Mucosa of gallbladder (tissue), 1 donor: ENCODE measurements around the gene WDR55. TPM values are rescaled to one million over a fixed set of nuclear protein-coding genes. Genes with fewer than 3 reads are reported as not detected.
"Not testable (repeated sequence)": the region's sequence is repeated elsewhere in the genome, so short reads cannot be mapped to it uniquely, and the experiment has no call there.

Experiments
- DNase-seq: peaks from one replicate; pipeline ENCODE4 v3.0.0-alpha.2; 2020; ENCODE audit warnings: low spot score
- total RNA-seq: library from RNA; stranded (reverse); gene quantifications from one replicate; pipeline ENCODE4 v1.2.1, GENCODE V29; 2021
- donor health status: DM: no; HTN: no; CAD: no.

The WDR55 gene
- total RNA-seq, 1 donor from 2014 or later = 22.1 TPM

- DNase-seq = no peak
Measured at GRCh38 chr5:140658870-140659269, 5.8 kb upstream of the WDR55 start.

- DNase-seq = not testable (repeated sequence)
Measured at GRCh38 chr5:140660371-140660770, 4.3 kb upstream of the WDR55 start.

GRCh38 chr5:140664030-140664358 is 710 bp upstream of the WDR55 start:
- no peak for DNase-seq

GRCh38 chr5:140671035-140671434 is 6.3 kb downstream of the WDR55 start:
- not testable (repeated sequence) for DNase-seq

GRCh38 chr5:140671472-140672125 is 6.9 kb downstream of the WDR55 start:
- no peak for DNase-seq

GRCh38 chr5:140672455-140673186 is 7.9 kb downstream of the WDR55 start:
- no peak for DNase-seq

- DNase-seq = no peak
Measured at GRCh38 chr5:140673187-140673976, 8.7 kb downstream of the WDR55 start, which contains the start of gene DND1. Gene DND1, minus strand, starts transcription at chr5:140673576. Its CDS starts 34 bp downstream, at chr5:140673542.

GRCh38 chr5:140674211-140674610 is 9.5 kb downstream of the WDR55 start:
- no peak for DNase-seq

GRCh38 chr5:140674629-140675028 is 9.9 kb downstream of the WDR55 start:
- DNase-seq = no peak

GRCh38 chr5:140677947-140678346 is 13.2 kb downstream of the WDR55 start:
- no peak for DNase-seq

GRCh38 chr5:140678993-140679392 is 14.3 kb downstream of the WDR55 start:
- no peak for DNase-seq

GRCh38 chr5:140690376-140690932 is 25.8 kb downstream of the WDR55 start:
- DNase-seq = no peak

- DNase-seq = peak; percentile 91
Measured at GRCh38 chr5:140690941-140691924, 26.5 kb downstream of the WDR55 start, which contains the start of the genes HARS1 and HARS2. Gene HARS1, minus strand, starts transcription at chr5:140691370. Its CDS starts 66 bp downstream, at chr5:140691304. Gene HARS2, plus strand, starts transcription at chr5:140691455. Its CDS starts 194 bp downstream, at chr5:140691649.

GRCh38 chr5:140694276-140694675 is 29.6 kb downstream of the WDR55 start:
- no peak for DNase-seq

- DNase-seq = no peak
Measured at GRCh38 chr5:140696891-140697492, 32.3 kb downstream of the WDR55 start.

- DNase-seq = peak; percentile 98
Measured at GRCh38 chr5:140700177-140701144, 35.8 kb downstream of the WDR55 start, which contains the start of gene ZMAT2. Gene ZMAT2, plus strand, starts transcription at chr5:140700447. Its CDS starts 14 bp downstream, at chr5:140700461.

GRCh38 chr5:140707812-140708211 is 43.1 kb downstream of the WDR55 start:
- no peak for DNase-seq

- DNase-seq = not testable (repeated sequence)
Measured at GRCh38 chr5:140708787-140709186, 44.1 kb downstream of the WDR55 start.
